Measurements from ENCODE around the gene FBXL4.

The FBXL4 gene

GRCh38 chr6:98833057-98833306, 114.8 kb downstream of the FBXL4 start:
- peaks cover 5% of the 10 kb centered on the region; the same call in 1 of the 2 replicates for H3K9me3 ChIP-seq (ENCODE audit: control insufficient read depth, insufficient read depth, low read length)
- H3K27me3 ChIP-seq (ENCODE audit: control insufficient read depth, low read length) = peaks cover 31% of the 10 kb centered on the region
- no peak overlapping the region for H3K27ac ChIP-seq (ENCODE audit: low read depth, low read length)
- H3K4me3 ChIP-seq (ENCODE audit: low read length) = no peak overlapping the region
- no peaks in the 10 kb centered on the region for H3K9me2 ChIP-seq (replicated peaks; ENCODE audit: control insufficient read depth, low read length)
- no peaks in the 10 kb centered on the region for H3K4me1 ChIP-seq (ENCODE audit: control insufficient read depth, low read length)
- no peaks in the 10 kb centered on the region for H3K36me3 ChIP-seq (ENCODE audit: control insufficient read depth, low read length)
- TF ChIP-seq EZH2phosphoT487 (IDR thresholded peaks at IDR 0.05; ENCODE audit: borderline replicate concordance, low read length) (no peak), CTCF (IDR thresholded peaks at IDR 0.05; ENCODE audit: low read depth, low read length, poor library complexity, severe bottlenecking) (no peak)
- no peaks in the 10 kb centered on the region for H4K20me1 ChIP-seq (ENCODE audit: control insufficient read depth, insufficient read depth, low read depth, low read length)
- no peak overlapping the region for H3K4me2 ChIP-seq (ENCODE audit: low read length)
- no peaks in the 10 kb centered on the region for H3K79me2 ChIP-seq (ENCODE audit: control insufficient read depth, low read length)
- no peaks in the 10 kb centered on the region for H3F3A ChIP-seq (ENCODE audit: control insufficient read depth, insufficient read depth)

- H3K4me3 ChIP-seq (ENCODE audit: low read length) = no peak overlapping the region
- peaks cover 29% of the 10 kb centered on the region for H3K27me3 ChIP-seq (ENCODE audit: control insufficient read depth, low read length)
- H3K27ac ChIP-seq (ENCODE audit: low read depth, low read length) = no peak overlapping the region
- no peaks in the 10 kb centered on the region for H3K9me2 ChIP-seq (replicated peaks; ENCODE audit: control insufficient read depth, low read length)
- H3K9me3 ChIP-seq (ENCODE audit: control insufficient read depth, insufficient read depth, low read length) = peaks cover 5% of the 10 kb centered on the region; the same call in 1 of the 2 replicates
- H3K4me2 ChIP-seq (ENCODE audit: low read length) = no peak overlapping the region
- no peaks in the 10 kb centered on the region for H3K79me2 ChIP-seq (ENCODE audit: control insufficient read depth, low read length)
- TF ChIP-seq CTCF (IDR thresholded peaks at IDR 0.05; ENCODE audit: low read depth, low read length, poor library complexity, severe bottlenecking) = no peak
- TF ChIP-seq EZH2phosphoT487 (IDR thresholded peaks at IDR 0.05; ENCODE audit: borderline replicate concordance, low read length) = no peak
- no peaks in the 10 kb centered on the region for H4K20me1 ChIP-seq (ENCODE audit: control insufficient read depth, insufficient read depth, low read depth, low read length)
- H3K36me3 ChIP-seq (ENCODE audit: control insufficient read depth, low read length) = no peaks in the 10 kb centered on the region
- no peaks in the 10 kb centered on the region for H3K4me1 ChIP-seq (ENCODE audit: control insufficient read depth, low read length)
- H3F3A ChIP-seq (ENCODE audit: control insufficient read depth, insufficient read depth) = no peaks in the 10 kb centered on the region
Observed at GRCh38 chr6:98832284-98833056, 115.3 kb downstream of the FBXL4 start.

GRCh38 chr6:98831959-98832283, 115.8 kb downstream of the FBXL4 start:
- Histone ChIP-seq H4K20me1 (ENCODE audit: control insufficient read depth, insufficient read depth, low read depth, low read length) (no peaks in the 10 kb centered on the region), H3K36me3 (ENCODE audit: control insufficient read depth, low read length) (no peaks in the 10 kb centered on the region), H3K9me2 (replicated peaks; ENCODE audit: control insufficient read depth, low read length) (no peaks in the 10 kb centered on the region), H3K9me3 (ENCODE audit: control insufficient read depth, insufficient read depth, low read length) (peaks cover 5% of the 10 kb centered on the region; the same call in 1 of the 2 replicates), H3K27me3 (ENCODE audit: control insufficient read depth, low read length) (peaks cover 24% of the 10 kb centered on the region), H3K4me3 (ENCODE audit: low read length) (no peak overlapping the region), H3K79me2 (ENCODE audit: control insufficient read depth, low read length) (no peaks in the 10 kb centered on the region), H3K4me2 (ENCODE audit: low read length) (no peak overlapping the region), H3K27ac (ENCODE audit: low read depth, low read length) (no peak overlapping the region), H3K4me1 (ENCODE audit: control insufficient read depth, low read length) (no peaks in the 10 kb centered on the region), H3F3A (ENCODE audit: control insufficient read depth, insufficient read depth) (no peaks in the 10 kb centered on the region)
- no peak for TF ChIP-seq CTCF (IDR thresholded peaks at IDR 0.05; ENCODE audit: low read depth, low read length, poor library complexity, severe bottlenecking)
- no peak for TF ChIP-seq EZH2phosphoT487 (IDR thresholded peaks at IDR 0.05; ENCODE audit: borderline replicate concordance, low read length)
